HG02973 (cell line): ENCODE data around the gene ZIC2.

ENCODE experiments used
- ATAC-seq: cut with Tn5 transposase; IDR thresholded peaks from one replicate; pipeline ENCODE4 v1.9.1; 2021; ENCODE audit warnings: moderate library complexity; ENCODE audit not compliant: unreplicated experiment

The ZIC2 gene

GRCh38 chr13:99985886-99986527 is 4.4 kb downstream of the ZIC2 start:
- ATAC-seq = no peak

- ATAC-seq = no peak
These were observed 5.2 kb downstream of the ZIC2 start for GRCh38 chr13:99986741-99987140.

GRCh38 chr13:99987154-99988019 is 5.8 kb downstream of the ZIC2 start:
- no peak for ATAC-seq

GRCh38 chr13:99988529-99989275 is 7.1 kb downstream of the ZIC2 start:
- no peak for ATAC-seq

- no peak for ATAC-seq
These were observed 7.9 kb downstream of the ZIC2 start for GRCh38 chr13:99989276-99990125.

- no peak for ATAC-seq
These were observed 8.8 kb downstream of the ZIC2 start for GRCh38 chr13:99990126-99990977.

GRCh38 chr13:99991013-99991827 is 9.6 kb downstream of the ZIC2 start:
- no peak for ATAC-seq

- no peak for ATAC-seq
These were observed 10.5 kb downstream of the ZIC2 start for GRCh38 chr13:99991828-99992775.

- no peak for ATAC-seq
These were observed 11.4 kb downstream of the ZIC2 start for GRCh38 chr13:99992949-99993351.

- ATAC-seq = no peak
These were observed 12.4 kb downstream of the ZIC2 start for GRCh38 chr13:99993660-99994637.

GRCh38 chr13:99994638-99995020 is 13.0 kb downstream of the ZIC2 start:
- no peak for ATAC-seq

- no peak for ATAC-seq
These were observed 13.6 kb downstream of the ZIC2 start for GRCh38 chr13:99995104-99995588.

GRCh38 chr13:99995589-99996380 is 14.2 kb downstream of the ZIC2 start:
- no peak for ATAC-seq

- no peak for ATAC-seq
These were observed 14.9 kb downstream of the ZIC2 start for GRCh38 chr13:99996381-99996973.

GRCh38 chr13:99997702-99998214 is 16.2 kb downstream of the ZIC2 start:
- ATAC-seq = no peak
